SJCRH30 (cell line): Measurements from ENCODE around the gene PLEKHA8. TPM values are rescaled to one million over a fixed set of nuclear protein-coding genes. Genes with fewer than 3 reads are reported as not detected.

Experiments
- DNase-seq, 2 experiments: peaks; one replicate each; pipeline ENCODE4 v3.0.0-alpha.2; 2015 to 2020
- H3K27ac ChIP-seq: fragments of 250-450 bp; sonication (Bioruptor Pico); 2 replicates; pipeline ENCODE4 v1.5.1; 2020; ENCODE audit warnings: mild to moderate bottlenecking, moderate library complexity
- H3K27me3 ChIP-seq: fragments of 250-450 bp; sonication (Bioruptor Pico); 2 replicates; pipeline ENCODE4 v1.5.1; 2020; ENCODE audit warnings: mild to moderate bottlenecking, moderate library complexity
- H3K36me3 ChIP-seq: fragments of 250-450 bp; sonication (Bioruptor Pico); 2 replicates; pipeline ENCODE4 v1.5.1; 2020; ENCODE audit warnings: mild to moderate bottlenecking, moderate library complexity
- H3K4me1 ChIP-seq: fragments of 250-450 bp; sonication (Bioruptor Pico); 2 replicates; pipeline ENCODE4 v1.5.1; 2020; ENCODE audit warnings: mild to moderate bottlenecking, moderate library complexity
- H3K4me3 ChIP-seq: fragments of 250-450 bp; sonication (Bioruptor Pico); 2 replicates; pipeline ENCODE4 v1.5.1; 2020; ENCODE audit warnings: mild to moderate bottlenecking, moderate library complexity
- H3K9me3 ChIP-seq: fragments of 250-450 bp; sonication (Bioruptor Pico); replicated peaks from 2 replicates; pipeline ENCODE4 v1.5.1; 2020; ENCODE audit warnings: mild to moderate bottlenecking, moderate library complexity
- total RNA-seq: library from RNA; depleted of rRNA; stranded (reverse); fragments of >200 nt; shearing (Covaris generic); gene quantifications from 2 replicates; pipeline ENCODE4 v1.2.3, GENCODE V29; 2014; rRNA removed

PLEKHA8 gene
- 25.4 and 26.2 TPM in 2 replicates for total RNA-seq

- no peaks in the 10 kb centered on the region for H3K36me3 ChIP-seq
- no peaks in the 10 kb centered on the region for H3K27me3 ChIP-seq
- peak within 1 kb of the TSS; percentile 23; the same call in 1 of the 2 replicates for H3K27ac ChIP-seq
These were observed at the start of gene PLEKHA8 for GRCh38 chr7:30028216-30028748. Gene PLEKHA8, plus strand, starts transcription at chr7:30028412. Its CDS starts 351 bp downstream, at chr7:30028763.

GRCh38 chr7:29980151-29980550, 48.1 kb upstream of the PLEKHA8 start:
- peaks cover 29% of the 10 kb centered on the region for H3K36me3 ChIP-seq
- no peaks in the 10 kb centered on the region for H3K27me3 ChIP-seq
- H3K4me3 ChIP-seq, result no peak overlapping the region
- H3K4me1 ChIP-seq, result no peaks in the 10 kb centered on the region
- H3K9me3 ChIP-seq, result no peaks in the 10 kb centered on the region
- no peak overlapping the region for H3K27ac ChIP-seq
- no peak for DNase-seq

More at GRCh38 chr7:30028216-30028748, at the start of gene PLEKHA8:
- peak within 1 kb of the TSS; percentile 86 for H3K4me3 ChIP-seq
- H3K4me1 ChIP-seq, result 0 out of 2 replicates have a peak, but pooled peaks cover 3% of the 10 kb centered on the region
- H3K9me3 ChIP-seq, result no peaks in the 10 kb centered on the region
- peak; percentile 91 to 92 for DNase-seq

GRCh38 chr7:29987083-29987482, 41.1 kb upstream of the PLEKHA8 start:
- Histone ChIP-seq H3K9me3 (no peaks in the 10 kb centered on the region), H3K4me3 (peak overlapping the region; percentile 98), H3K4me1 (peaks cover 5% of the 10 kb centered on the region), H3K27me3 (no peaks in the 10 kb centered on the region), H3K27ac (peak overlapping the region; percentile 96), H3K36me3 (peaks cover 9% of the 10 kb centered on the region)
- DNase-seq, result no peak

GRCh38 chr7:29987811-29988317, 40.3 kb upstream of the PLEKHA8 start:
- Histone ChIP-seq H3K36me3 (peaks cover 6% of the 10 kb centered on the region; the same call in 1 of the 2 replicates), H3K4me3 (peak overlapping the region; percentile 98), H3K4me1 (peaks cover 5% of the 10 kb centered on the region), H3K27ac (peak overlapping the region; percentile 96), H3K27me3 (no peaks in the 10 kb centered on the region), H3K9me3 (no peaks in the 10 kb centered on the region)
- peak; percentile 58 to 80 for DNase-seq

- peaks cover 3% of the 10 kb centered on the region; the same call in 1 of the 2 replicates for H3K36me3 ChIP-seq
- peak; percentile 89 to 94 for DNase-seq
- peak overlapping the region; percentile 96 for H3K27ac ChIP-seq
- peaks cover 5% of the 10 kb centered on the region for H3K4me1 ChIP-seq
- no peaks in the 10 kb centered on the region for H3K27me3 ChIP-seq
- peak overlapping the region; percentile 98 for H3K4me3 ChIP-seq
- no peaks in the 10 kb centered on the region; the same call in 1 of the 2 replicates for H3K9me3 ChIP-seq
These were observed 39.6 kb upstream of the PLEKHA8 start for GRCh38 chr7:29988424-29989256.

GRCh38 chr7:29989257-29989995, 38.8 kb upstream of the PLEKHA8 start, which contains the start of gene SCRN1:
Gene SCRN1, minus strand, starts transcription at chr7:29989801. Its CDS starts 20,734 bp downstream, at chr7:29969067.
- Histone ChIP-seq H3K36me3 (no peaks in the 10 kb centered on the region), H3K4me1 (peaks cover 5% of the 10 kb centered on the region), H3K27me3 (no peaks in the 10 kb centered on the region), H3K9me3 (no peaks in the 10 kb centered on the region; the same call in 1 of the 2 replicates), H3K27ac (peak within 1 kb of the TSS; percentile 96), H3K4me3 (peak within 1 kb of the TSS; percentile 98)
- DNase-seq, result peak; percentile 82 to 83

GRCh38 chr7:29990931-29991330, 37.3 kb upstream of the PLEKHA8 start:
- Histone ChIP-seq H3K27me3 (no peaks in the 10 kb centered on the region), H3K4me3 (no peak overlapping the region), H3K27ac (no peak overlapping the region), H3K9me3 (no peaks in the 10 kb centered on the region; the same call in none of the 2 replicates), H3K36me3 (no peaks in the 10 kb centered on the region), H3K4me1 (peaks cover 5% of the 10 kb centered on the region)
- no peak for DNase-seq

- no peak for DNase-seq
- Histone ChIP-seq H3K36me3 (no peaks in the 10 kb centered on the region), H3K27ac (no peak overlapping the region)
These were observed 36.3 kb upstream of the PLEKHA8 start for GRCh38 chr7:29991937-29992336.

GRCh38 chr7:29993140-29993539, 35.1 kb upstream of the PLEKHA8 start:
- H3K36me3 ChIP-seq, result no peaks in the 10 kb centered on the region
- H3K9me3 ChIP-seq, result no peaks in the 10 kb centered on the region; the same call in none of the 2 replicates
- no peak overlapping the region for H3K4me3 ChIP-seq
- no peaks in the 10 kb centered on the region for H3K4me1 ChIP-seq
- H3K27ac ChIP-seq, result no peak overlapping the region
- no peak for DNase-seq
- no peaks in the 10 kb centered on the region for H3K27me3 ChIP-seq

More at GRCh38 chr7:29991937-29992336, 36.3 kb upstream of the PLEKHA8 start:
- Histone ChIP-seq H3K4me1 (peaks cover 5% of the 10 kb centered on the region), H3K4me3 (no peak overlapping the region), H3K27me3 (no peaks in the 10 kb centered on the region), H3K9me3 (no peaks in the 10 kb centered on the region; the same call in none of the 2 replicates)

- no peaks in the 10 kb centered on the region for H3K27me3 ChIP-seq
- no peak overlapping the region for H3K4me3 ChIP-seq
- DNase-seq, result no peak
- H3K9me3 ChIP-seq, result no peaks in the 10 kb centered on the region; the same call in none of the 2 replicates
- H3K27ac ChIP-seq, result no peak overlapping the region
- H3K36me3 ChIP-seq, result no peaks in the 10 kb centered on the region
- peaks cover 2% of the 10 kb centered on the region; the same call in 1 of the 2 replicates for H3K4me1 ChIP-seq
These were observed 32.6 kb upstream of the PLEKHA8 start for GRCh38 chr7:29995652-29996051.

GRCh38 chr7:29996321-29996720, 31.9 kb upstream of the PLEKHA8 start:
- H3K36me3 ChIP-seq, result no peaks in the 10 kb centered on the region
- no peak overlapping the region for H3K27ac ChIP-seq
- H3K4me1 ChIP-seq, result peaks cover 5% of the 10 kb centered on the region; the same call in 1 of the 2 replicates
- H3K4me3 ChIP-seq, result no peak overlapping the region
- DNase-seq, result no peak
- H3K9me3 ChIP-seq, result no peaks in the 10 kb centered on the region; the same call in none of the 2 replicates
- H3K27me3 ChIP-seq, result no peaks in the 10 kb centered on the region

- Histone ChIP-seq H3K4me3 (no peak overlapping the region), H3K4me1 (peaks cover 14% of the 10 kb centered on the region), H3K36me3 (no peaks in the 10 kb centered on the region), H3K27ac (no peak overlapping the region), H3K9me3 (no peaks in the 10 kb centered on the region; the same call in none of the 2 replicates), H3K27me3 (no peaks in the 10 kb centered on the region)
- no peak for DNase-seq
These were observed 29.7 kb upstream of the PLEKHA8 start for GRCh38 chr7:29998489-29998888.

GRCh38 chr7:30001998-30002397, 26.2 kb upstream of the PLEKHA8 start:
- H3K4me1 ChIP-seq, result peaks cover 14% of the 10 kb centered on the region
- peak in 1 of 2 experiments; percentile 22 for DNase-seq
- H3K9me3 ChIP-seq, result no peaks in the 10 kb centered on the region; the same call in 1 of the 2 replicates

GRCh38 chr7:30003098-30003497, 25.1 kb upstream of the PLEKHA8 start:
- H3K36me3 ChIP-seq, result no peaks in the 10 kb centered on the region
- H3K27me3 ChIP-seq, result no peaks in the 10 kb centered on the region
- no peak for DNase-seq
- peaks cover 14% of the 10 kb centered on the region for H3K4me1 ChIP-seq
- no peak overlapping the region for H3K27ac ChIP-seq
- no peaks in the 10 kb centered on the region for H3K9me3 ChIP-seq
- H3K4me3 ChIP-seq, result no peak overlapping the region

More at GRCh38 chr7:30001998-30002397, 26.2 kb upstream of the PLEKHA8 start:
- Histone ChIP-seq H3K27ac (no peak overlapping the region), H3K36me3 (no peaks in the 10 kb centered on the region), H3K27me3 (no peaks in the 10 kb centered on the region), H3K4me3 (no peak overlapping the region)
